SU-DHL-6 (cell line): ENCODE measurements around the gene H2BK1.

ENCODE experiments used
- CTCF ChIP-seq: fragments of 200-600 bp; sonication (generic); IDR thresholded peaks from one replicate; pipeline ENCODE4 v1.5.1; 2017; ENCODE audit warnings: antibody characterized with exemption, mild to moderate bottlenecking, low read length, moderate library complexity; ENCODE audit not compliant: insufficient read depth, poor library complexity, severe bottlenecking
- EZH2phosphoT487 ChIP-seq: fragments of 200-600 bp; sonication (generic), shearing (Covaris generic); conservative IDR thresholded peaks from 2 replicates; pipeline ENCODE4 v1.6.1; 2018; ENCODE audit warnings: mild to moderate bottlenecking, antibody characterized with exemption, low read length, moderate library complexity, mixed read lengths

GRCh38 chr7:151166629-151167196 lies 43.6 kb downstream of the H2BK1 start:
- no peak for TF ChIP-seq CTCF
- no peak for TF ChIP-seq EZH2phosphoT487
